Thyroid gland (tissue), 4 donors: ENCODE data around the gene H2BK1. TPM values are rescaled to one million over a fixed set of nuclear protein-coding genes. Genes with fewer than 3 reads are reported as not detected.

Experiments
- DNase-seq, 2 donors: peaks; one replicate each; pipeline ENCODE4 v3.0.0-alpha.2; 2019
- H3K27ac ChIP-seq, 3 donors: fragments of 200-600 bp; sonication (generic); 1 replicate in 2 of 3; 2 replicates in 1 of 3; pipeline ENCODE4 v1.5.1; 2016 to 2019; ENCODE audit warnings: mild to moderate bottlenecking in 1 of 3, moderate library complexity in 1 of 3
- H3K27me3 ChIP-seq: fragments of 200-600 bp; sonication (generic); one replicate; pipeline ENCODE4 v1.5.1; 2019
- H3K36me3 ChIP-seq, 2 donors: fragments of 200-600 bp; sonication (generic); one replicate each; pipeline ENCODE4 v1.5.1; 2016 to 2019
- H3K4me1 ChIP-seq, 2 donors: fragments of 200-600 bp; sonication (generic); one replicate each; pipeline ENCODE4 v1.5.1; 2017 to 2019
- H3K4me3 ChIP-seq, 3 donors: fragments of 200-600 bp; sonication (generic); replicated peaks in 1 of 3; 1 replicate in 2 of 3; 2 replicates in 1 of 3; pipeline ENCODE4 v1.5.1; 2016; ENCODE audit warnings: mild to moderate bottlenecking in 1 of 3
- H3K9me3 ChIP-seq: fragments of 200-600 bp; sonication (generic); one replicate; pipeline ENCODE4 v1.5.1; 2017
- CTCF ChIP-seq, 6 experiments: fragments of 200-600 bp in 3 of 6; fragments of 450-650 bp in 3 of 6; sonication (generic) in 3 of 6; IDR thresholded peaks; one replicate each; pipeline ENCODE4 v1.5.1; 2016 to 2019; ENCODE audit warnings: antibody characterized with exemption in 6 of 6, mild to moderate bottlenecking in 2 of 6, inconsistent platforms in 1 of 6, moderate library complexity in 1 of 6
- POLR2A ChIP-seq, 2 donors: fragments of 450-650 bp; IDR thresholded peaks; one replicate each; pipeline ENCODE4 v1.6.1; 2017; ENCODE audit warnings: antibody characterized with exemption in 2 of 2, mild to moderate bottlenecking in 2 of 2, moderate library complexity in 1 of 2
- whole genome bisulfite sequencing, 2 donors: methylation state at CpG; one replicate each; pipeline ENCODE4 v1.1.5; 2017; 5-methylcytosine and 5-hydroxymethylcytosine counted together
- intact Hi-C: fragments of 100-400 bp; cut with DNase I; formaldehyde crosslinking; loops from one replicate; pipeline ENCODE4 v1.15.1; 2023
- total RNA-seq, 4 donors: library from RNA; depleted of rRNA; stranded (reverse); fragments of >200 nt; gene quantifications; one replicate each; pipeline ENCODE4 v1.2.3, GENCODE V29; 2016

The H2BK1 gene
- total RNA-seq, 4 donors from 2014 or later: not detected

GRCh38 chr7:151244841-151245346, 34.6 kb upstream of the H2BK1 start:
- H3K36me3 ChIP-seq: peaks cover 0 to 6% of the 10 kb centered on the region in 2 donors
- H3K27me3 ChIP-seq: no peaks in the 10 kb centered on the region
- H3K27ac ChIP-seq: no peak overlapping the region
- intact Hi-C loops: loop anchor here (2.0 kb wide), 1 partner anchor 58 kb away; no protein-coding TSS in a partner anchor
- no peaks in the 10 kb centered on the region for H3K9me3 ChIP-seq
- no peak for TF ChIP-seq POLR2A (IDR thresholded peaks at IDR 0.05)
- TF ChIP-seq CTCF (IDR thresholded peaks at IDR 0.05): no peak
- peaks cover 32 to 57% of the 10 kb centered on the region in 2 donors for H3K4me1 ChIP-seq
- H3K4me3 ChIP-seq: peak overlapping the region in 1 of 3 donors; percentile 34
- WGBS, 2 donors: 0 to 11% methylated on average over 5 to 9 of the region's 15 CpGs
- DNase-seq: peak in 1 of 2 donors; percentile 17

GRCh38 chr7:151244196-151244840, 34.0 kb upstream of the H2BK1 start:
- H3K4me1 ChIP-seq: peaks cover 26 to 51% of the 10 kb centered on the region in 2 donors

GRCh38 chr7:151243408-151244195, 33.3 kb upstream of the H2BK1 start:
- peaks cover 8 to 18% of the 10 kb centered on the region in 2 donors for H3K36me3 ChIP-seq
- no peak overlapping the region for H3K27ac ChIP-seq
- intact Hi-C loops: loop anchor here (2.0 kb wide), 1 partner anchor 59 kb away; no protein-coding TSS in a partner anchor
- TF ChIP-seq POLR2A (IDR thresholded peaks at IDR 0.05): no peak
- TF ChIP-seq CTCF (IDR thresholded peaks at IDR 0.05): no peak
- peak; percentile 27 to 38 for DNase-seq
- no peaks in the 10 kb centered on the region for H3K27me3 ChIP-seq
- peaks cover 25 to 48% of the 10 kb centered on the region in 2 donors for H3K4me1 ChIP-seq
- no peak overlapping the region for H3K4me3 ChIP-seq
- H3K9me3 ChIP-seq: no peaks in the 10 kb centered on the region
- WGBS, 2 donors: 55 to 66% methylated on average over 14 to 17 of the region's 17 CpGs

More at GRCh38 chr7:151244196-151244840, 34.0 kb upstream of the H2BK1 start:
- TF ChIP-seq POLR2A (IDR thresholded peaks at IDR 0.05) (no peak), CTCF (IDR thresholded peaks at IDR 0.05) (peak; percentile 26 to 87 (median 54))
- Histone ChIP-seq H3K4me3 (peak overlapping the region in 1 of 3 donors; percentile 34), H3K27ac (no peak overlapping the region), H3K27me3 (no peaks in the 10 kb centered on the region), H3K9me3 (no peaks in the 10 kb centered on the region), H3K36me3 (peaks cover under 1 to 11% of the 10 kb centered on the region in 2 donors)
- intact Hi-C loops: loop anchor here (2.0 kb wide), 1 partner anchor 58 kb away; no protein-coding TSS in a partner anchor
- WGBS, 2 donors: 34 to 36% methylated on average over 10 of the region's 10 CpGs
- peak; percentile 36 to 37 for DNase-seq

- no peak for DNase-seq
- 55 to 59% methylated on average over 2 of the region's 2 CpGs for WGBS, 2 donors
- TF ChIP-seq CTCF (IDR thresholded peaks at IDR 0.05) (no peak), POLR2A (IDR thresholded peaks at IDR 0.05) (no peak)
- Histone ChIP-seq H3K4me1 (peaks cover 24 to 48% of the 10 kb centered on the region in 2 donors), H3K27ac (no peak overlapping the region), H3K4me3 (no peak overlapping the region), H3K9me3 (no peaks in the 10 kb centered on the region), H3K36me3 (peaks cover 14 to 25% of the 10 kb centered on the region in 2 donors), H3K27me3 (no peaks in the 10 kb centered on the region)
- intact Hi-C loops: no loop called here
Observed at GRCh38 chr7:151243045-151243349, 32.7 kb upstream of the H2BK1 start.
